Measurements from ENCODE around the gene BPHL.
A peak's percentile ranks its signal among the peaks of the same experiment; 100 is the strongest.
"Not testable (repeated sequence)": the region's sequence is repeated elsewhere in the genome, so short reads cannot be mapped to it uniquely, and the experiment has no call there.

Gene BPHL

GRCh38 chr6:3118353-3119039, at the start of gene BPHL:
TSS of gene BPHL (plus strand) at chr6:3118711. CDS start at chr6:3118741, 30 bp downstream.
- H3K4me3 ChIP-seq (ENCODE audit: low read depth, low read length) = peak within 1 kb of the TSS; percentile 68
- TF ChIP-seq CTCF (IDR thresholded peaks at IDR 0.05; ENCODE audit: borderline replicate concordance, insufficient read depth, low read depth, low read length) = no peak

DNA sequence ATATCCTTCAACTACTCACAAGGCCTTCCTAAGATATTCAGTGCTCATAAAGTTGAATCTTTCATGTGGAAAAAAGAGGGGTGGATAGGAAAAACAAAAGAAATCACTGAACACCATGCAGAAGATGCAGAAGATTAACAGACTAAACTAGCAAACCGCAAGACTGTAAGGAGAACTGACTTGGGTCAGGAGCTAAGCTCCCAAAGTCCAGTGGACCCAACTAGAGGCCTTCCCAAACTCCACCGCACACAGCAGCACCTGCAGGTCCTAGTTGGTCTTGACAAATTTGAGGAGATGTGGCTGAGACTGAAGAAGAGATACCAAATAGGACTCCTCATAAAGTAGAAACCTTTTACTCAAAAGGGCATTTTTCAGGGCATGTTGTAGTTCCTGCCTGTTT, 46.9 kb upstream of the BPHL start:
- no peak for TF ChIP-seq CTCF (IDR thresholded peaks at IDR 0.05; ENCODE audit: borderline replicate concordance, insufficient read depth, low read depth, low read length)
- H3K4me3 ChIP-seq (ENCODE audit: low read depth, low read length) = no peak overlapping the region

- no peak for TF ChIP-seq CTCF (IDR thresholded peaks at IDR 0.05; ENCODE audit: borderline replicate concordance, insufficient read depth, low read depth, low read length)
- H3K4me3 ChIP-seq (ENCODE audit: low read depth, low read length) = no peak overlapping the region
These were observed 45.7 kb upstream of the BPHL start for GRCh38 chr6:3072798-3073197.

GRCh38 chr6:3073382-3073781, 45.1 kb upstream of the BPHL start:
- TF ChIP-seq CTCF (IDR thresholded peaks at IDR 0.05; ENCODE audit: borderline replicate concordance, insufficient read depth, low read depth, low read length) = no peak
- H3K4me3 ChIP-seq (ENCODE audit: low read depth, low read length) = no peak overlapping the region

DNA sequence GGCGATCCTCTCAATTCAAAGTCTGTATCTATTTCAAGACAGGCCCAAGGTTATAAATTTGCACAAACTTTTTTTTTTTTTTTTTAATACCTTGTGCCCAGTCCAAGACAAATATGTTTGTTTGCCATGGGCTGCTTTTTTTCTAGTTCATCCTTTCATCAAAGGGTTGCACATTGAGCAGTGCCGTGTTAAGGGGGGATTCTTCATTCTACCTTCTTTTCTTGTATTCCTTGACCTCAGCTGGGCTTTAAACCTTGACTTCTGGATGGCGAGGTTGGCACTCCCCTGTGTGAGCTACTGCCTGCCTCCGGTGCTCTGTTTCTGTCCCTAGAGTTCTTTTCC, 42.8 kb upstream of the BPHL start:
- H3K4me3 ChIP-seq (ENCODE audit: low read depth, low read length) = no peak overlapping the region

DNA sequence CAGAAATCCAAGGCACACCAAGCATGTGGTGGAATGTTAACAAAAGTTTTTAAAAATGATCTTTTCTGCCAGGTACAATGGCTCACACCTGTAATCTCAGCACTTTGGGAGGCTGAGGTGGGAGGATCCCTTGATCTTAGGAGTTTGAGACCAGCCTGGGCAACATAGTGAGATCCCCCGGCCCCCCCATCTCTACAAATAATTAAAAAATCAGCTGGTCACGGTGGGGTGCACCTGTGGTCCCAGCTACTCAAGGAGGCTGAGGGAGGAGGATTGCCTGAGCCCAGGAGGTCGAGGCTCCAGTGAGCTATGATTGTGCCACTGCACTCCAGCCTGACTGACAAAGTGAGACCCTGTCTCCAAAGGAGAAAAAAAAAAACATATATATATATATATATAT, 42.2 kb upstream of the BPHL start:
- no peak for TF ChIP-seq CTCF (IDR thresholded peaks at IDR 0.05; ENCODE audit: borderline replicate concordance, insufficient read depth, low read depth, low read length)
- H3K4me3 ChIP-seq (ENCODE audit: low read depth, low read length) = no peak overlapping the region

More for the DNA sequence above, 42.8 kb upstream of the BPHL start:
- no peak for TF ChIP-seq CTCF (IDR thresholded peaks at IDR 0.05; ENCODE audit: borderline replicate concordance, insufficient read depth, low read depth, low read length)

- no peak overlapping the region for H3K4me3 ChIP-seq (ENCODE audit: low read depth, low read length)
- TF ChIP-seq CTCF (IDR thresholded peaks at IDR 0.05; ENCODE audit: borderline replicate concordance, insufficient read depth, low read depth, low read length) = no peak
These were observed 41.1 kb upstream of the BPHL start for GRCh38 chr6:3077430-3077829.

- not testable (repeated sequence) for H3K4me3 ChIP-seq (ENCODE audit: low read depth, low read length)
These were observed 39.6 kb upstream of the BPHL start for GRCh38 chr6:3078952-3079351.
